HEK293T (cell line): ENCODE results near the gene MMADHC.

Experiments used
- CTCF ChIA-PET: fragments of 350-600 bp; formaldehyde crosslinking; extraction: SDS; loops from one replicate; lab custom pipeline; 2021; ENCODE audit warnings: antibody characterized with exemption, inconsistent platforms; lab: Yijun Ruan, JAX
- POLR2A ChIA-PET: fragments of 350-600 bp; formaldehyde crosslinking; extraction: SDS; loops from one replicate; lab custom pipeline; 2020; ENCODE audit warnings: antibody characterized with exemption, inconsistent platforms; lab: Yijun Ruan, JAX
- DNase-seq: peaks from one replicate; pipeline ENCODE4 v3.0.0; 2012; ENCODE audit warnings: mixed read lengths; ENCODE audit errors: extremely low spot score
- ARNT ChIP-seq: fragments of 450-650 bp; IDR thresholded peaks from 2 replicates; pipeline ENCODE4 v1.6.1; 2017; ENCODE audit warnings: mild to moderate bottlenecking
- BHLHE40 ChIP-seq: fragments of 450-650 bp; IDR thresholded peaks from 2 replicates; pipeline ENCODE4 v1.6.1; 2016; ENCODE audit warnings: mild to moderate bottlenecking, moderate library complexity, borderline replicate concordance
- CTBP1 ChIP-seq: fragments of 450-650 bp; IDR thresholded peaks from 2 replicates; pipeline ENCODE4 v1.6.1; 2016; ENCODE audit warnings: borderline replicate concordance
- ELF4 ChIP-seq: fragments of 450-650 bp; IDR thresholded peaks from 2 replicates; pipeline ENCODE4 v1.6.1; 2017; ENCODE audit warnings: antibody characterized with exemption
- FOXA1 ChIP-seq: fragments of 450-650 bp; IDR thresholded peaks from 2 replicates; pipeline ENCODE4 v1.6.1; 2016; ENCODE audit warnings: mild to moderate bottlenecking
- FOXK2 ChIP-seq: fragments of 450-650 bp; IDR thresholded peaks from 2 replicates; pipeline ENCODE4 v1.6.1; 2016; ENCODE audit warnings: mild to moderate bottlenecking
- FOXM1 ChIP-seq: fragments of 450-650 bp; IDR thresholded peaks from 2 replicates; pipeline ENCODE4 v1.6.1; 2017; ENCODE audit warnings: mild to moderate bottlenecking, borderline replicate concordance
- HDGF ChIP-seq: fragments of 450-650 bp; IDR thresholded peaks from 2 replicates; pipeline ENCODE4 v1.6.1; 2017; ENCODE audit warnings: antibody characterized with exemption, borderline replicate concordance
- L3MBTL2 ChIP-seq: fragments of 450-650 bp; conservative IDR thresholded peaks from 2 replicates; pipeline ENCODE4 v1.6.1; 2016; ENCODE audit warnings: mild to moderate bottlenecking
- LEF1 ChIP-seq: fragments of 450-650 bp; IDR thresholded peaks from 2 replicates; pipeline ENCODE4 v1.6.1; 2017; ENCODE audit warnings: mild to moderate bottlenecking, borderline replicate concordance
- NFRKB ChIP-seq: fragments of 450-650 bp; IDR thresholded peaks from 2 replicates; pipeline ENCODE4 v1.6.1; 2016; ENCODE audit warnings: mild to moderate bottlenecking, moderate library complexity
- SP1 ChIP-seq: fragments of 450-650 bp; IDR thresholded peaks from 2 replicates; pipeline ENCODE4 v1.6.1; 2017
- SUZ12 ChIP-seq: fragments of 450-650 bp; IDR thresholded peaks from 2 replicates; pipeline ENCODE4 v1.6.1; 2016; ENCODE audit warnings: mild to moderate bottlenecking
- TARDBP ChIP-seq: fragments of 450-650 bp; IDR thresholded peaks from 2 replicates; pipeline ENCODE4 v1.6.1; 2016
- ZNF384 ChIP-seq: fragments of 450-650 bp; IDR thresholded peaks from 2 replicates; pipeline ENCODE4 v1.6.1; 2016
- TF ChIP-seq, protein P1 (sequence below): fragments of 450-650 bp; IDR thresholded peaks from 2 replicates; pipeline ENCODE4 v1.6.1; 2016

MMADHC gene

DNA sequence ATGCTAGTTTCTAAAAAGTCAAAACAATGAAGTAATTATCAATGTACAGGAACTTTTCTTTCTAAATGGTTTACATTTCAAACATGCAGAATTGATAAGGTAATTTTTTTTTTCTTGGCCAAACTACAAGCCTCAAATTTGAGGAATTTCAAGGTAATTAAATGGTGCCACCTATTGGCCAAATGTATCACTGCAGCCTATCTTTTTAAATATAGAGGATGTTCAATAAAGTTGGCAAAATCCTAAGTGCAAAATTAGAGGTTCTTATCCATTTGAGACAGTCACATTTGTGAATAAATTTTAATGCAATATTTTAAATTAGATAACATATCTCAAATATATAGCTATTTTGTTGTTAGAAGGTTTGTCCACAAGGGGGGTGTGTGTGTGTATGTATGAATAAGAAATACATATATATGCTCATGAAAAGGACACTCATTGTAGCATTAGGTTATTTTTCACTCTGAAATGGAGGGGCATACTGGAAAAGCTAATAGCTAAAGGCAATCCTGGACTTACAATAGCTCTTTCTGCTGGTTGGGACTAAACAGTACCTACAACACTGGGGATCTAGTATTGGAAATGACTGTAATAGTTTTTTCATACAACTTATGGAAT lies 26.2 kb downstream of the MMADHC start:
- ChIA-PET POLR2A (no interaction called here), CTCF (interaction anchor here (0.6 to 2.3 kb wide), 7 partner anchors 231 to 1924 kb away, joined by 3 to 7 read pairs (median 3); partner anchors contain the start of gene LYPD6)
- TF ChIP-seq ZNF384 (peak; percentile 71), ELF4 (no peak)
- no peak for DNase-seq

DNA sequence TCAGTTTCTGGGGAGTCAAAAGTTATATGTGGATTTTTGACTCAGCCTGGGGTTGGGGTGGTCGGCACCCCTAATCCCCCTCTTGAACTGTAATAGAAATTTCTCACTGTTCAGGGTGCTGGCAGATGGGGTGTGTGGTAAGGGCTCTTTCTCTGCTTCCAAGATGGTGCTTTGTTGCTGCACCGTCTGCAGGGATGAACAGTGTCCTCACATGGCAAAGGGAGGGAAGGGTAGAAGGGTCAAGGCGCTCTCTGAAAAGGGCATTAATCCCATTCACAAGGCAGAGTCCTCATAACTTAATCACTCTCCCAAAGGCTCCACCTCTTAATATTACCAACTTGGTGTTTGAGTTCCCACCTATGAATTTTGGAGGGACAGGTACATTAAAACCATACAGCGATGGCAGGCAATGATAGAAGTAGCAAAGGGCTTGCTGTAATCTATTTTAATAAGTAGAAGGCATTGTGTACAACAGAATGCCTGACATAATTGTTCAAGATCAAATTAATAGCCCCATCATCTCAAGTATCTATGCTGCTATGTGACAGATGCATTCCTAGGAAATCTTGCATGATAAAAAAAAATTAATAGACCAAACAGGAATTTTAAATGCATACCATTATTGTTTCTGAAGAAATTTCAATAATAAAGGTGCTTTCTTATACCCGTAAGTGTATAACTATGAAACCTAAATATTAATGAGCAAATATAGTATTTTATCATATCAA lies 28.1 kb downstream of the MMADHC start:
- CTCF ChIA-PET, result no interaction called here
- DNase-seq, result no peak
- POLR2A ChIA-PET, result no interaction called here
- no peak for TF ChIP-seq SP1
- TF ChIP-seq ARNT, result no peak
- no peak for TF ChIP-seq NFRKB
- TF ChIP-seq FOXK2, result no peak
- TF ChIP-seq BHLHE40, result no peak
- TF ChIP-seq TARDBP, result no peak

DNA sequence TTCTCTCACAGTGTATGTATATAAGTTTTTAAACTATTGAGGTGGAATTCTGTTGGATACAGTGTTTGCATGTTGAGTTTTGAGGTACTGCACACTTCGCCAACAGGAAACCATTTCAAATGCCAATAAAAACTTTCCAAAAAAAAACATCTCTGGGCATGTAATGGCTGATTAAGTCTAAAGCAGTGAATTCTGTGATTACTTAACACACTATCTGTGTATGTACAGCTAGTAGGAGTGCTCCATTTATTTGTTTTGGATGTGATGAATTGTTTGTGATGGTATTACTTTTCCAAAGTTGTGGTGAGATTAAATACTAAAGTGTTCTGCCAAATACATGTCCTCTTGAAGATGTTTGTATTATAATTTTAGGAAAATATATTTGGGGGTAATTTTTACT lies 31.1 kb downstream of the MMADHC start:
- TF ChIP-seq NFRKB (no peak), SP1 (no peak), CTBP1 (no peak), FOXK2 (no peak), ARNT (no peak), SUZ12 (no peak), FOXM1 (no peak), ZNF384 (no peak), L3MBTL2 (no peak), FOXA1 (no peak), ELF4 (no peak), LEF1 (no peak)
- ChIA-PET POLR2A (no interaction called here), CTCF (interaction anchor here (0.7 kb wide), 1 partner anchor 226 kb away, joined by 3 read pairs; the partner anchor contains the start of gene LYPD6)
- no peak for DNase-seq

DNA sequence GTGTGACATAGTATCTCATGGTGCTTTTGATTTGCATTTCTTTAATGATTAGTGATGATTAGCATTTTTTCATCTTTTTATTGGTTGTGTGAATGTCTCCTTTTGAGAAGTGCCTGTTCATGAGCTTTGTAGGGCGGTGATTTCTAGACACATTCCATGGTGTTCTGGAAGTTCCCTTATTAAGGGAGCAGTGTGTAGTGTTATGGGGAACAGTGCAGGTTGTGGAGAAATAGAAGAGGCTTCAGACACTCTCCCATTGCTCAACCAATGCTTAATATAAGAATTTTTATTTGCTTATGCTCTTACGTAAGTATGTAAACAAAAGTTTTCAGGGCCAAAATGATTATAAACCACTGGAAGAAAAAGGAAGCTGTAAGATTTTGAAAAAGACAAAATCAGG lies 34.7 kb downstream of the MMADHC start:
- CTCF ChIA-PET, result no interaction called here

DNA sequence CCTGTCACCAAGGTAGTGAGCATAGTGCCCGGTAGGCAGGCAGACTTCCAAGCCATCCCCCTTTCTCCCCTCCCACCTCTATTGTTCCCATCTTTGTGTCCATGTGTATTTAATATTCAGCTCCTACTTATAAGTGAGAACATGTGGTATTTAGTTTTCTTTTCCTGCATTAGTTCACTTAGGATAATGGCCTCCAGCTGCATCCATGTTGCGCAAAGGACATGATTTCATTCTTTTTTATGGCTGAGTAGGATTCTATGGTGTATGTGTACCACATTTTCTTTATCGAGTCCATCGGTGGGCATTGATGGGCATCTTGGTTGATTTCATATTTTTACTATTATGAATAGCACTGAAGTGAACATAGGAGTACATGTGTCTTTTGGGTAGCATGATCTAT lies 35.3 kb downstream of the MMADHC start:
- TF ChIP-seq SUZ12 (no peak), NFRKB (no peak), L3MBTL2 (no peak), HDGF (no peak)

More for the DNA sequence above, 34.7 kb downstream of the MMADHC start:
- POLR2A ChIA-PET, result no interaction called here
- TF ChIP-seq SP1, result no peak
- TF ChIP-seq HDGF, result no peak
- TF ChIP-seq ELF4, result no peak
- no peak for TF ChIP-seq FOXA1
- TF ChIP-seq FOXK2, result no peak
- no peak for TF ChIP-seq NFRKB
- no peak for TF ChIP-seq FOXM1
- no peak for TF ChIP-seq BHLHE40
- TF ChIP-seq SUZ12, result no peak
- TF ChIP-seq TARDBP, result no peak
- no peak for TF ChIP-seq ZNF384
- TF ChIP-seq LEF1, result no peak
- TF ChIP-seq, protein P1, sequence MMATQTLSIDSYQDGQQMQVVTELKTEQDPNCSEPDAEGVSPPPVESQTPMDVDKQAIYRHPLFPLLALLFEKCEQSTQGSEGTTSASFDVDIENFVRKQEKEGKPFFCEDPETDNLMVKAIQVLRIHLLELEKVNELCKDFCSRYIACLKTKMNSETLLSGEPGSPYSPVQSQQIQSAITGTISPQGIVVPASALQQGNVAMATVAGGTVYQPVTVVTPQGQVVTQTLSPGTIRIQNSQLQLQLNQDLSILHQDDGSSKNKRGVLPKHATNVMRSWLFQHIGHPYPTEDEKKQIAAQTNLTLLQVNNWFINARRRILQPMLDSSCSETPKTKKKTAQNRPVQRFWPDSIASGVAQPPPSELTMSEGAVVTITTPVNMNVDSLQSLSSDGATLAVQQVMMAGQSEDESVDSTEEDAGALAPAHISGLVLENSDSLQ, result no peak
- no peak for TF ChIP-seq CTBP1
- TF ChIP-seq L3MBTL2, result no peak
- no peak for DNase-seq

DNA sequence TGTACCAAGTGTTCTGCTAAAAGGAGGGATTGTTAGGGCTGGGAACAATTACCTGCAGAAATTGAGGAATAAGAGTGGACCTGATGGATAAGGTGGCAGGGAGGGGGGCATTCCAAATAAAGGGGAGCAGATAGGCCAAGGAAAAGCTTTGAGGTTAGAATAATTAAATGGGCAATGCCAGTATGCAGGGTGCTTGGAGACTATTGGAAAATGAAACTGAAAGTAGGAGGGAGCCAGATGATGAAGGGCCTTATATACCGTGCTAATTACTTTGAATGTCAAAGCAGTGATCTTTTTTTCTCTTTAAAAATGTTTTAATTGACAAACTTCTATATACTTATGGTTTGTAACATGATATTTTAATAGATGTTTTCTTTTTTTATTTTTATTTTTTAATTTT lies 42.9 kb downstream of the MMADHC start:
- ChIA-PET POLR2A (no interaction called here), CTCF (no interaction called here)
- DNase-seq, result no peak
- no peak for TF ChIP-seq ARNT
- no peak for TF ChIP-seq CTBP1
- TF ChIP-seq ZNF384, result no peak
- TF ChIP-seq SP1, result no peak
- no peak for TF ChIP-seq FOXK2
- no peak for TF ChIP-seq L3MBTL2
- TF ChIP-seq LEF1, result no peak
- TF ChIP-seq BHLHE40, result no peak
- TF ChIP-seq ELF4, result no peak

More for the DNA sequence above, 35.3 kb downstream of the MMADHC start:
- POLR2A ChIA-PET, result no interaction called here
- CTCF ChIA-PET, result no interaction called here
- no peak for DNase-seq

DNA sequence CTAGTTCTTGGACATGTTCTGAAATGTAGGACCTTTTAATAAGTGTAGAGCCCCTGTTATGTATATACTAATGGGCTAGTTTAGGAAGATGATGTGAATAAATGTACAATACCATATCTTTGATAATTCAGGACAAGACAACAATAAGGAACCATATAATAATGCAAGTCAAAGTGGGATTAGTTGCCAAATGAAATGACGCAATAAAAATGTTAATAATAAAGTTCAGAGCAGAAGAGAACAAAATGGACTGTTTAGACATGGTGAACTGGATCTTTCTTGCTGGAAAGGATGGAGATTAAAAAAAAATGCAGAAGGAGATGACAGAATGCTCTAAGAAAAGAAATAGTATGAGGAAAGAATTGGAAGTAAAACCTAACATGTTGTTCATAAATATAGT lies 43.7 kb downstream of the MMADHC start:
- ChIA-PET CTCF (no interaction called here), POLR2A (no interaction called here)
- no peak for DNase-seq

More for the DNA sequence above, 43.7 kb downstream of the MMADHC start:
- TF ChIP-seq CTBP1 (no peak), BHLHE40 (no peak), ARNT (no peak), LEF1 (no peak), FOXM1 (no peak), SUZ12 (no peak), ELF4 (no peak), ZNF384 (no peak), SP1 (no peak), TARDBP (no peak), L3MBTL2 (no peak), FOXA1 (no peak), HDGF (no peak)
- TF ChIP-seq, protein P1, result no peak
